ENCODE results near the gene ATG9A.

The ATG9A gene

DNA sequence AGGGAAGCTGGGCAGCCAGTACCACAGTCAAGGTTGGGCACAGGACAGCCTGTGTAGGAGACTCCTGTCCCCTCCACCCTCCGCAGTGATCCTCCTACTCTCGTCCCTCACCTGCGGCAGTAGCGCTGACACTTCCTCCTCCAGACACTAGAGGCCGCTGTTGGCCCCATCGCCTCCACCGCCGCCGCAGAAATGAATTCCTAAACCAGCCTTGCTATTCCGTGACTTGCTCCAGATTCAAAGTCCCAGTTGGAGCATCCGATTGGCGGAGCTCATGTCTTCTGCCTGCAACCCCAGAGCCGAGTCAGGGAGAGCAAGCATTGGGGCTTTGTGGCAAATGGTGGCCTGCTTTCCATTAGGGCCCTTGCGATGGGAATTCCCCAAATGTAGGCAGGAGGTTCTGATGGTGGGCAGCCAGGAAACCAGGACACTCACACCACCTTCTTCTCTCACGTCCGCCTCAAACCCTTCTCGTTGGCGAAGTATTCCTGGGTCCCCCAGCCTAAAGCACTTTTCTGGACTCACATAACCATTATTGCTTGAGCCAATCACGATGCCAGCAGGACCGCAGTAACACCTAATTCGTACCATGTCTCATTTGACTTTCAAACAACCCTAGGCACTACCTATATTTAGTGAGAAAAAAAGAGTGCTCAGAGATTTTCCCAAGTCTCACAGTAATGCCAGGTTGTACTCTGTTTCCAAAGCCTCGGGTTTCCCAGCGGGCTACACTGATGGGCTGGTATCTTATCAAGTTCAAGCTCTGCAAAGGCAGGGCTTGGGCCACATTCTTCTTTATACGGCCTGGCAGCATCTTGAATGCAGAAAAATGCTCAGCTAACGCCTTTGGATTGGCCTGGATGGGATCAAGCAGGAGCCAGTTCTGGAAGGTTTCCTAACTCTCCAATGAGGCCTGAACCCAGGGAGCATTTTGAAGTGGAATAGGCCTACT, 48.5 kb upstream of the ATG9A start:
- no peaks in the 10 kb centered on the region for H3K9me2 ChIP-seq (replicated peaks; ENCODE audit: low read depth, low read length)
- peaks cover 23% of the 10 kb centered on the region for H3K4me1 ChIP-seq (ENCODE audit: insufficient read depth, low read length, poor library complexity, severe bottlenecking)
- no peaks in the 10 kb centered on the region for H3F3A ChIP-seq (ENCODE audit: low read depth)
- H3K4me3 ChIP-seq (ENCODE audit: low read length, poor library complexity, severe bottlenecking), result peak overlapping the region; percentile 75
- H4K20me1 ChIP-seq (ENCODE audit: insufficient read depth, low read length, poor library complexity, severe bottlenecking), result peaks cover 6% of the 10 kb centered on the region
- H3K79me2 ChIP-seq (ENCODE audit: insufficient read depth, low read length), result peaks cover 6% of the 10 kb centered on the region; the same call in 1 of the 2 replicates
- H3K4me2 ChIP-seq (ENCODE audit: low read depth, low read length, poor library complexity, severe bottlenecking), result peak overlapping the region; percentile 78
- H3K36me3 ChIP-seq (ENCODE audit: insufficient read depth, low read length), result no peaks in the 10 kb centered on the region
- H3K27me3 ChIP-seq (ENCODE audit: insufficient read depth, low read length, poor library complexity, severe bottlenecking), result no peaks in the 10 kb centered on the region
- peak overlapping the region; percentile 76 for H3K9ac ChIP-seq (ENCODE audit: low read depth, low read length, poor library complexity, severe bottlenecking)
- H2AFZ ChIP-seq (ENCODE audit: low read length), result peak overlapping the region; percentile 96
- no peaks in the 10 kb centered on the region for H3K9me3 ChIP-seq (ENCODE audit: insufficient read depth, low read depth, low read length)
- no peak for TF ChIP-seq EZH2phosphoT487 (IDR thresholded peaks at IDR 0.05; ENCODE audit: borderline replicate concordance)
- TF ChIP-seq, protein P1, sequence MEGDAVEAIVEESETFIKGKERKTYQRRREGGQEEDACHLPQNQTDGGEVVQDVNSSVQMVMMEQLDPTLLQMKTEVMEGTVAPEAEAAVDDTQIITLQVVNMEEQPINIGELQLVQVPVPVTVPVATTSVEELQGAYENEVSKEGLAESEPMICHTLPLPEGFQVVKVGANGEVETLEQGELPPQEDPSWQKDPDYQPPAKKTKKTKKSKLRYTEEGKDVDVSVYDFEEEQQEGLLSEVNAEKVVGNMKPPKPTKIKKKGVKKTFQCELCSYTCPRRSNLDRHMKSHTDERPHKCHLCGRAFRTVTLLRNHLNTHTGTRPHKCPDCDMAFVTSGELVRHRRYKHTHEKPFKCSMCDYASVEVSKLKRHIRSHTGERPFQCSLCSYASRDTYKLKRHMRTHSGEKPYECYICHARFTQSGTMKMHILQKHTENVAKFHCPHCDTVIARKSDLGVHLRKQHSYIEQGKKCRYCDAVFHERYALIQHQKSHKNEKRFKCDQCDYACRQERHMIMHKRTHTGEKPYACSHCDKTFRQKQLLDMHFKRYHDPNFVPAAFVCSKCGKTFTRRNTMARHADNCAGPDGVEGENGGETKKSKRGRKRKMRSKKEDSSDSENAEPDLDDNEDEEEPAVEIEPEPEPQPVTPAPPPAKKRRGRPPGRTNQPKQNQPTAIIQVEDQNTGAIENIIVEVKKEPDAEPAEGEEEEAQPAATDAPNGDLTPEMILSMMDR (conservative IDR thresholded peaks at IDR 0.05; ENCODE audit: low read length), result peak; percentile 98

- H3K4me3 ChIP-seq (ENCODE audit: low read length, poor library complexity, severe bottlenecking), result no peak overlapping the region
- no peak for TF ChIP-seq EZH2phosphoT487 (IDR thresholded peaks at IDR 0.05; ENCODE audit: borderline replicate concordance)
- TF ChIP-seq, protein P1 (conservative IDR thresholded peaks at IDR 0.05; ENCODE audit: low read length), result no peak
- no peaks in the 10 kb centered on the region for H3K36me3 ChIP-seq (ENCODE audit: insufficient read depth, low read length)
- H3K9me2 ChIP-seq (replicated peaks; ENCODE audit: low read depth, low read length), result no peaks in the 10 kb centered on the region
- no peak overlapping the region for H3K9ac ChIP-seq (ENCODE audit: low read depth, low read length, poor library complexity, severe bottlenecking)
- no peaks in the 10 kb centered on the region for H3K9me3 ChIP-seq (ENCODE audit: insufficient read depth, low read depth, low read length)
- H4K20me1 ChIP-seq (ENCODE audit: insufficient read depth, low read length, poor library complexity, severe bottlenecking), result no peaks in the 10 kb centered on the region
- H3F3A ChIP-seq (ENCODE audit: low read depth), result no peaks in the 10 kb centered on the region
- no peaks in the 10 kb centered on the region for H3K27me3 ChIP-seq (ENCODE audit: insufficient read depth, low read length, poor library complexity, severe bottlenecking)
- H2AFZ ChIP-seq (ENCODE audit: low read length), result no peak overlapping the region
- peaks cover 18% of the 10 kb centered on the region for H3K4me1 ChIP-seq (ENCODE audit: insufficient read depth, low read length, poor library complexity, severe bottlenecking)
- H3K4me2 ChIP-seq (ENCODE audit: low read depth, low read length, poor library complexity, severe bottlenecking), result no peak overlapping the region
- no peaks in the 10 kb centered on the region for H3K79me2 ChIP-seq (ENCODE audit: insufficient read depth, low read length)
Observed at GRCh38 chr2:219274361-219274921, 45.0 kb upstream of the ATG9A start.

GRCh38 chr2:219273937-219274336, 44.5 kb upstream of the ATG9A start:
- TF ChIP-seq, protein P1 (conservative IDR thresholded peaks at IDR 0.05; ENCODE audit: low read length), result no peak
- no peak for TF ChIP-seq EZH2phosphoT487 (IDR thresholded peaks at IDR 0.05; ENCODE audit: borderline replicate concordance)
- no peak overlapping the region for H2AFZ ChIP-seq (ENCODE audit: low read length)

More at GRCh38 chr2:219273937-219274336, 44.5 kb upstream of the ATG9A start:
- H3K4me1 ChIP-seq (ENCODE audit: insufficient read depth, low read length, poor library complexity, severe bottlenecking), result peaks cover 18% of the 10 kb centered on the region
- H3K9ac ChIP-seq (ENCODE audit: low read depth, low read length, poor library complexity, severe bottlenecking), result no peak overlapping the region
- no peak overlapping the region for H3K4me2 ChIP-seq (ENCODE audit: low read depth, low read length, poor library complexity, severe bottlenecking)
- H3K36me3 ChIP-seq (ENCODE audit: insufficient read depth, low read length), result no peaks in the 10 kb centered on the region
- no peak overlapping the region for H3K4me3 ChIP-seq (ENCODE audit: low read length, poor library complexity, severe bottlenecking)
- no peaks in the 10 kb centered on the region for H3K27me3 ChIP-seq (ENCODE audit: insufficient read depth, low read length, poor library complexity, severe bottlenecking)
- H3K9me2 ChIP-seq (replicated peaks; ENCODE audit: low read depth, low read length), result no peaks in the 10 kb centered on the region
- H4K20me1 ChIP-seq (ENCODE audit: insufficient read depth, low read length, poor library complexity, severe bottlenecking), result no peaks in the 10 kb centered on the region
- no peaks in the 10 kb centered on the region for H3K79me2 ChIP-seq (ENCODE audit: insufficient read depth, low read length)
- H3K9me3 ChIP-seq (ENCODE audit: insufficient read depth, low read depth, low read length), result no peaks in the 10 kb centered on the region
- no peaks in the 10 kb centered on the region for H3F3A ChIP-seq (ENCODE audit: low read depth)
